DND-41 (cell line): ENCODE data around the gene APLF.

Experiments
- ATAC-seq: fragments of 200-7000 bp; cut with Tn5 transposase; 3 replicates; pipeline ENCODE4 v1.9.1; 2021; ENCODE audit warnings: low read depth; ENCODE audit not compliant: insufficient read depth
- DNase-seq: peaks from one replicate; pipeline ENCODE4 v3.0.0-alpha.2; 2020
- H2AFZ ChIP-seq: 2 replicates; pipeline ENCODE4 v1.6.0; 2012; ENCODE audit warnings: low read depth, low read length
- H3K27ac ChIP-seq: 2 replicates; pipeline ENCODE4 v1.5.1; 2012; ENCODE audit warnings: low read length, inconsistent platforms
- H3K27me3 ChIP-seq: fragments of 200-600 bp; sonication (generic); 2 replicates; pipeline ENCODE4 v1.6.0; 2012; ENCODE audit warnings: low read length, mild to moderate bottlenecking, inconsistent platforms; ENCODE audit not compliant: insufficient read depth, poor library complexity
- H3K36me3 ChIP-seq: 2 replicates; pipeline ENCODE4 v1.5.1; 2012; ENCODE audit warnings: low read length, inconsistent platforms; ENCODE audit not compliant: insufficient read depth
- H3K4me1 ChIP-seq: 2 replicates; pipeline ENCODE4 v1.5.1; 2012; ENCODE audit warnings: mild to moderate bottlenecking, low read length; ENCODE audit not compliant: insufficient read depth
- H3K4me2 ChIP-seq: 2 replicates; pipeline ENCODE4 v1.6.0; 2012; ENCODE audit warnings: mild to moderate bottlenecking, moderate library complexity, low read length, inconsistent platforms; ENCODE audit not compliant: insufficient read depth
- H3K4me3 ChIP-seq, 2 experiments: fragments of 200-600 bp in 1 of 2; shearing (Covaris generic) in 1 of 2; 2 replicates each; pipeline ENCODE4 v1.5.1; 2012 to 2016; ENCODE audit warnings: inconsistent platforms in 2 of 2, low read length in 2 of 2, mild to moderate bottlenecking in 2 of 2, low read depth in 1 of 2, moderate library complexity in 1 of 2
- H3K79me2 ChIP-seq: 2 replicates; pipeline ENCODE4 v1.6.0; 2012; ENCODE audit warnings: low read length, inconsistent platforms; ENCODE audit not compliant: insufficient read depth
- H3K9ac ChIP-seq: 2 replicates; pipeline ENCODE4 v1.6.0; 2012; ENCODE audit warnings: low read depth, mild to moderate bottlenecking, inconsistent platforms, low read length, moderate library complexity
- H3K9me3 ChIP-seq: 2 replicates; pipeline ENCODE4 v1.5.1; 2012; ENCODE audit warnings: low read length, moderate library complexity, mild to moderate bottlenecking, inconsistent platforms; ENCODE audit not compliant: insufficient read depth, severe bottlenecking
- H4K20me1 ChIP-seq: 2 replicates; pipeline ENCODE4 v1.6.0; 2012; ENCODE audit warnings: low read length; ENCODE audit not compliant: insufficient read depth
- EZH2 ChIP-seq: IDR thresholded peaks from 3 replicates; pipeline ENCODE4 v1.6.1; 2012; ENCODE audit warnings: borderline replicate concordance, low read depth, mild to moderate bottlenecking, moderate library complexity, low read length, inconsistent platforms; ENCODE audit not compliant: severe bottlenecking
- TF ChIP-seq, protein P1 (sequence below): IDR thresholded peaks from 2 replicates; pipeline ENCODE4 v1.5.1; 2012; ENCODE audit warnings: borderline replicate concordance, low read length, moderate library complexity, mild to moderate bottlenecking; ENCODE audit not compliant: poor library complexity, severe bottlenecking; ENCODE audit errors: extremely low read depth

Gene APLF

DNA sequence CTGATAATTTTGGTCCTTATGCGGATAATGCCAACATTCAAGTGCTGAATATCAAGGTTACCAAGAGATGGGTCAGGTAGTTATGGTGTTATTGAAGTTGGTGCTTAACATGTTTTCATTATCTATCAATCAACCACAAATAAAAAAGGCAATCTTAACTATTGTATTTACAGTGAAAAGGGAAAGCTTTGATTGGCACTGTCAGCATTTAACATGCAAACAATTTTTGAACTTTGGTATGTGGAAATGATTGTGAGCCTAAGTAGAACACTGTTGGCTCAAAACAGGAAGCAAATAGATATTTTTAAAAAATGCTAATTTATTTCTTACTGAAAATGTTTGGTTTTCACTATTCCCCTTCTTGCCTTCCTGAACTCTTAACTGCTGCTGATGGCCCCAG lies 21.9 kb downstream of the APLF start:
- ATAC-seq: no peak
- H3K27me3 ChIP-seq: no peaks in the 10 kb centered on the region
- H4K20me1 ChIP-seq: no peaks in the 10 kb centered on the region
- no peaks in the 10 kb centered on the region; the same call in 1 of the 2 replicates for H3K4me1 ChIP-seq
- no peak for TF ChIP-seq EZH2
- TF ChIP-seq, protein P1, sequence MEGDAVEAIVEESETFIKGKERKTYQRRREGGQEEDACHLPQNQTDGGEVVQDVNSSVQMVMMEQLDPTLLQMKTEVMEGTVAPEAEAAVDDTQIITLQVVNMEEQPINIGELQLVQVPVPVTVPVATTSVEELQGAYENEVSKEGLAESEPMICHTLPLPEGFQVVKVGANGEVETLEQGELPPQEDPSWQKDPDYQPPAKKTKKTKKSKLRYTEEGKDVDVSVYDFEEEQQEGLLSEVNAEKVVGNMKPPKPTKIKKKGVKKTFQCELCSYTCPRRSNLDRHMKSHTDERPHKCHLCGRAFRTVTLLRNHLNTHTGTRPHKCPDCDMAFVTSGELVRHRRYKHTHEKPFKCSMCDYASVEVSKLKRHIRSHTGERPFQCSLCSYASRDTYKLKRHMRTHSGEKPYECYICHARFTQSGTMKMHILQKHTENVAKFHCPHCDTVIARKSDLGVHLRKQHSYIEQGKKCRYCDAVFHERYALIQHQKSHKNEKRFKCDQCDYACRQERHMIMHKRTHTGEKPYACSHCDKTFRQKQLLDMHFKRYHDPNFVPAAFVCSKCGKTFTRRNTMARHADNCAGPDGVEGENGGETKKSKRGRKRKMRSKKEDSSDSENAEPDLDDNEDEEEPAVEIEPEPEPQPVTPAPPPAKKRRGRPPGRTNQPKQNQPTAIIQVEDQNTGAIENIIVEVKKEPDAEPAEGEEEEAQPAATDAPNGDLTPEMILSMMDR: no peak
- no peaks in the 10 kb centered on the region for H3K9me3 ChIP-seq
- H3K9ac ChIP-seq: no peak overlapping the region
- no peak for DNase-seq
- no peak overlapping the region for H3K4me2 ChIP-seq
- no peak overlapping the region for H3K4me3 ChIP-seq
- H3K36me3 ChIP-seq: no peaks in the 10 kb centered on the region
- no peak overlapping the region for H2AFZ ChIP-seq
- no peak overlapping the region for H3K27ac ChIP-seq
- no peaks in the 10 kb centered on the region for H3K79me2 ChIP-seq

DNA sequence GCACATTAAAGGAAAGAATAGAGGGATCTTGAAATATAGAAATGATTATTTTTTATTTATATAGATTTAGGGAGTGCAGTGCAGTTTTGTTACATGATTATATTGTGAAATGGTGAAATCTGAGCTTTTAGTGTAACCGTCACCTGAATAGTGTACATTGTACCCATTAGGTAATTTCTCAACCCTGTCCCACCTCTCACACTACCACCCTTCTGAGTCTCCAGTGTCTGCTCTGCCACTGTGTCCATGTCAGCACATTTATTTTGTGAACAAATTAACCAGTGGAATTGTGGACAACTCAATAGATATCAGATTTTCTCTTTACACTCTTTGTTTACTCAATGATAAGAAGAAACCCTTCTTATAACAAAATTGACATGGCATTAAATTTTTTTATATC lies 24.2 kb downstream of the APLF start:
- no peaks in the 10 kb centered on the region; the same call in 1 of the 2 replicates for H3K4me1 ChIP-seq
- no peak overlapping the region for H3K4me3 ChIP-seq
- DNase-seq: no peak
- ATAC-seq: no peak
- H3K27me3 ChIP-seq: no peaks in the 10 kb centered on the region
- no peak overlapping the region for H2AFZ ChIP-seq
- no peak overlapping the region for H3K9ac ChIP-seq
- no peak overlapping the region for H3K27ac ChIP-seq
- no peaks in the 10 kb centered on the region for H4K20me1 ChIP-seq
- no peaks in the 10 kb centered on the region for H3K79me2 ChIP-seq
- H3K9me3 ChIP-seq: peaks cover 13% of the 10 kb centered on the region
- H3K4me2 ChIP-seq: no peak overlapping the region
- H3K36me3 ChIP-seq: no peaks in the 10 kb centered on the region
- TF ChIP-seq, protein P1: no peak
- TF ChIP-seq EZH2: no peak

DNA sequence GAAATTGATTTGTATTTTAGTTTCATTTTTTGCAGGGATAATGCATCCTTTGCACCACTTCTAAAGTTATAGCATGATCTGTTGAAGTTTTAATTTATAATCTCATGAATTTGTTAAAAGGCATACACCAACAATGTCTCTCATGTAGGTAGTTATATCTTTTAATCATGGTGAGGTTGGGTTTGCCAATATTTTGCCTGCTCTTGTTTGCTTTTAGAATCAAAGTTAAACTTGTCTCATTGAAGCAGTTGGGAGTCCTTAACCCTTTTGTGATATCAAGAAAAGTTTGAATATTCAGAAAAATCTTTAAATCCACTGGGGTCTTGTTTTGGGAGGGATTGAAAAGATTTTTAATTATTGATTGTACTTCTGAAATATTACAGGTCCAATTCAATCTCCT lies 31.7 kb downstream of the APLF start:
- no peaks in the 10 kb centered on the region for H3K4me1 ChIP-seq
- H3K27me3 ChIP-seq: no peaks in the 10 kb centered on the region
- no peak for TF ChIP-seq EZH2
- TF ChIP-seq, protein P1: no peak
- no peak overlapping the region for H3K27ac ChIP-seq
- ATAC-seq (no peak), DNase-seq (no peak)
- no peak overlapping the region for H3K9ac ChIP-seq
- no peaks in the 10 kb centered on the region for H3K79me2 ChIP-seq
- no peaks in the 10 kb centered on the region for H4K20me1 ChIP-seq
- peaks cover 18% of the 10 kb centered on the region for H3K9me3 ChIP-seq
- no peaks in the 10 kb centered on the region for H3K36me3 ChIP-seq
- no peak overlapping the region for H2AFZ ChIP-seq
- H3K4me3 ChIP-seq: no peak overlapping the region
- no peak overlapping the region for H3K4me2 ChIP-seq

DNA sequence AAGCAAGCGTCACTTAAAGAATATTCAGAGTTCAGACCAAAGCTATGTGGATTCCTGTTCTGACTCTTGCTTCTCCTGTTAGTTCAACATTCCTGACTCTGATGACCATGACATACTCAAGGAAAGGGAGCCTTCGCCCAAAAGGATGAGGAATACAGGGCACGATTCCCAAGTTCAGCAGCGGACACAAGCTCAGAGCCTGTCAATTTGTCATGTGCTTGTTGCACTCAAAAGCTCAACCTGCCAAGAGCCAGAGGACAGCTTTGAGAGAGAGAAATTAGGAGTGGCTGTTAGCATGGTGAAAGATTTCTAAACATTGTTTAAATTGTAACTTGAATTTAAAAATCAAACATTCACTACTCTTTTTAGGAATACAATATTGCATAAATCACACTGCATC lies 33.3 kb downstream of the APLF start:
- no peak overlapping the region for H3K4me3 ChIP-seq
- no peak overlapping the region for H2AFZ ChIP-seq
- no peak overlapping the region for H3K27ac ChIP-seq
- H4K20me1 ChIP-seq: no peaks in the 10 kb centered on the region
- H3K9me3 ChIP-seq: peaks cover 13% of the 10 kb centered on the region
- no peaks in the 10 kb centered on the region for H3K27me3 ChIP-seq
- no peak overlapping the region for H3K9ac ChIP-seq
- DNase-seq: no peak
- no peak overlapping the region for H3K4me2 ChIP-seq
- H3K36me3 ChIP-seq: no peaks in the 10 kb centered on the region
- H3K79me2 ChIP-seq: no peaks in the 10 kb centered on the region
- TF ChIP-seq EZH2: no peak
- TF ChIP-seq, protein P1: no peak
- no peak for ATAC-seq
- H3K4me1 ChIP-seq: no peaks in the 10 kb centered on the region
